ENCODE measurements around the gene SRPK2. TPM values are rescaled to one million over a fixed set of nuclear protein-coding genes. Genes with fewer than 3 reads are reported as not detected.

The SRPK2 gene
- total RNA-seq, 1 donor from 2014 or later = 47.1 TPM

GRCh38 chr7:105154084-105154483 is 234.6 kb downstream of the SRPK2 start:
- Histone ChIP-seq H3K4me1 (no peaks in the 10 kb centered on the region), H3K4me3 (no peak overlapping the region), H3K36me3 (no peaks in the 10 kb centered on the region), H3K27me3 (no peaks in the 10 kb centered on the region), H3K9me3 (no peaks in the 10 kb centered on the region), H3K27ac (no peak overlapping the region)
- no peak for DNase-seq (ENCODE audit: extremely low spot score in 2 of 2)
- TF ChIP-seq POLR2AphosphoS5 (IDR thresholded peaks at IDR 0.05; ENCODE audit: insufficient read depth in 1 of 2, low read depth in 1 of 2) (no peak), CTCF (IDR thresholded peaks at IDR 0.05) (no peak), POLR2A (IDR thresholded peaks at IDR 0.05) (no peak)
- intact Hi-C loops (cut with DNase I) = no loop called here

GRCh38 chr7:105153531-105153930 is 235.2 kb downstream of the SRPK2 start:
- intact Hi-C loops (cut with DNase I) = no loop called here
- no peak overlapping the region for H3K27ac ChIP-seq
- no peak for TF ChIP-seq POLR2A (IDR thresholded peaks at IDR 0.05)
- no peak for TF ChIP-seq CTCF (IDR thresholded peaks at IDR 0.05)
- no peak for TF ChIP-seq POLR2AphosphoS5 (IDR thresholded peaks at IDR 0.05; ENCODE audit: insufficient read depth in 1 of 2, low read depth in 1 of 2)

GRCh38 chr7:105151152-105151551 is 237.6 kb downstream of the SRPK2 start:
- Histone ChIP-seq H3K4me3 (no peak overlapping the region), H3K9me3 (no peaks in the 10 kb centered on the region), H3K27me3 (no peaks in the 10 kb centered on the region), H3K4me1 (no peaks in the 10 kb centered on the region), H3K27ac (no peak overlapping the region), H3K36me3 (peaks cover 0 to 3% of the 10 kb centered on the region in 2 donors)
- intact Hi-C loops (cut with DNase I) = no loop called here
- no peak for DNase-seq (ENCODE audit: extremely low spot score in 2 of 2)
- TF ChIP-seq POLR2AphosphoS5 (IDR thresholded peaks at IDR 0.05; ENCODE audit: insufficient read depth in 1 of 2, low read depth in 1 of 2) = no peak
- no peak for TF ChIP-seq POLR2A (IDR thresholded peaks at IDR 0.05)
- TF ChIP-seq CTCF (IDR thresholded peaks at IDR 0.05) = no peak

More at GRCh38 chr7:105153531-105153930, 235.2 kb downstream of the SRPK2 start:
- DNase-seq (ENCODE audit: extremely low spot score in 2 of 2) = no peak
- H3K36me3 ChIP-seq = no peaks in the 10 kb centered on the region
- no peaks in the 10 kb centered on the region for H3K9me3 ChIP-seq
- H3K4me1 ChIP-seq = no peaks in the 10 kb centered on the region
- no peaks in the 10 kb centered on the region for H3K27me3 ChIP-seq
- no peak overlapping the region for H3K4me3 ChIP-seq

- H3K9me3 ChIP-seq = no peaks in the 10 kb centered on the region
- no peak for DNase-seq (ENCODE audit: extremely low spot score in 2 of 2)
- no peaks in the 10 kb centered on the region for H3K27me3 ChIP-seq
- no peak for TF ChIP-seq POLR2AphosphoS5 (IDR thresholded peaks at IDR 0.05; ENCODE audit: insufficient read depth in 1 of 2, low read depth in 1 of 2)
- no peak for TF ChIP-seq POLR2A (IDR thresholded peaks at IDR 0.05)
- TF ChIP-seq CTCF (IDR thresholded peaks at IDR 0.05) = no peak
- intact Hi-C loops (cut with DNase I) = no loop called here
- peaks cover 0 to 5% of the 10 kb centered on the region in 2 donors for H3K36me3 ChIP-seq
- H3K27ac ChIP-seq = no peak overlapping the region
- no peaks in the 10 kb centered on the region for H3K4me1 ChIP-seq
- H3K4me3 ChIP-seq = no peak overlapping the region
These were observed 238.9 kb downstream of the SRPK2 start for GRCh38 chr7:105149827-105150226.

GRCh38 chr7:105141068-105141467 is 247.7 kb downstream of the SRPK2 start:
- no peak overlapping the region for H3K4me3 ChIP-seq
- intact Hi-C loops (cut with DNase I) = no loop called here
- no peaks in the 10 kb centered on the region for H3K27me3 ChIP-seq
- no peaks in the 10 kb centered on the region for H3K9me3 ChIP-seq
- H3K4me1 ChIP-seq = no peaks in the 10 kb centered on the region
- no peak for DNase-seq (ENCODE audit: extremely low spot score in 2 of 2)
- no peak for TF ChIP-seq POLR2AphosphoS5 (IDR thresholded peaks at IDR 0.05; ENCODE audit: insufficient read depth in 1 of 2, low read depth in 1 of 2)
- TF ChIP-seq POLR2A (IDR thresholded peaks at IDR 0.05) = no peak
- no peak for TF ChIP-seq CTCF (IDR thresholded peaks at IDR 0.05)
- peaks cover 0 to 12% of the 10 kb centered on the region in 2 donors for H3K36me3 ChIP-seq
- no peak overlapping the region for H3K27ac ChIP-seq
